K562 (cell line): ENCODE data around the gene UNC45A. TPM values are rescaled to one million over a fixed set of nuclear protein-coding genes. Genes with fewer than 3 reads are reported as not detected.

Experiments
- CEBPB ChIP-seq: fragments of 450-650 bp; IDR thresholded peaks from 2 replicates; pipeline ENCODE4 v1.6.1; 2016; ENCODE audit warnings: missing genetic modification characterization, missing compliant biosample characterization
- ETS2 ChIP-seq: IDR thresholded peaks from 2 replicates; pipeline ENCODE4 v1.6.1; 2016; ENCODE audit warnings: borderline replicate concordance, missing genetic modification characterization, mild to moderate bottlenecking, moderate library complexity, missing compliant biosample characterization; ENCODE audit not compliant: poor library complexity, severe bottlenecking
- FOXA3 ChIP-seq, 2 experiments: fragments of 450-650 bp in 1 of 2; sonication (generic) in 1 of 2; formaldehyde crosslinking; IDR thresholded peaks in 1 of 2; conservative IDR thresholded peaks in 1 of 2; 2 replicates each; pipeline versions ENCODE4 v1.4.0 to v1.8.0; 2020 to 2022; ENCODE audit warnings: mild to moderate bottlenecking in 2 of 2, missing genetic modification reagents in 1 of 2
- FOXP1 ChIP-seq: sonication (generic); formaldehyde crosslinking; IDR thresholded peaks from 2 replicates; pipeline ENCODE4 v1.8.0; 2022; ENCODE audit warnings: mild to moderate bottlenecking, missing genetic modification reagents
- GTF2F1 ChIP-seq: IDR thresholded peaks from 2 replicates; pipeline ENCODE4 v1.6.1; 2011; ENCODE audit warnings: low read depth, low read length, improper control_type of control experiment
- HDGF ChIP-seq: fragments of 450-650 bp; IDR thresholded peaks from 2 replicates; pipeline ENCODE4 v1.6.1; 2016
- HNRNPH1 ChIP-seq: fragments of 200-400 bp; formaldehyde crosslinking; optimal IDR thresholded peaks from 2 replicates; pipeline ENCODE3; 2017; ENCODE audit warnings: low read depth, mild to moderate bottlenecking, low read length, moderate library complexity
- MCM7 ChIP-seq, 2 experiments: fragments of 450-650 bp; IDR thresholded peaks; 2 replicates each; pipeline ENCODE4 v1.6.1; 2016 to 2018
- NFE2L1 ChIP-seq: fragments of 450-650 bp; IDR thresholded peaks from 2 replicates; pipeline ENCODE4 v1.6.1; 2016; ENCODE audit warnings: missing genetic modification characterization, low read depth, mild to moderate bottlenecking, missing compliant biosample characterization, moderate library complexity, borderline replicate concordance
- NFXL1 ChIP-seq: fragments of 450-650 bp; formaldehyde crosslinking; IDR thresholded peaks from 2 replicates; pipeline ENCODE4 v1.4.0; 2021; ENCODE audit warnings: mild to moderate bottlenecking
- NR1H2 ChIP-seq: sonication (generic); formaldehyde crosslinking; IDR thresholded peaks from 2 replicates; pipeline ENCODE4 v1.4.0; 2020; ENCODE audit warnings: mild to moderate bottlenecking, missing genetic modification reagents
- PHF8 ChIP-seq: fragments of 200-600 bp; sonication (generic); IDR thresholded peaks from 2 replicates; pipeline ENCODE4 v1.6.1; 2012; ENCODE audit warnings: mixed run types, mild to moderate bottlenecking, inconsistent platforms, low read length, moderate library complexity, borderline replicate concordance
- POLR2AphosphoS2 ChIP-seq: IDR thresholded peaks from 2 replicates; pipeline ENCODE4 v1.6.1; 2012; ENCODE audit warnings: low read length, improper control_type of control experiment
- POLR3G ChIP-seq: IDR thresholded peaks from 2 replicates; pipeline ENCODE4 v1.6.1; 2011; ENCODE audit not compliant: insufficient read length, insufficient replicate concordance; ENCODE audit errors: extremely low read depth
- SRSF7 ChIP-seq: fragments of 200-400 bp; formaldehyde crosslinking; optimal IDR thresholded peaks from 2 replicates; pipeline ENCODE3; 2017; ENCODE audit warnings: mild to moderate bottlenecking, low read depth, low read length
- TCF3 ChIP-seq: sonication (generic); formaldehyde crosslinking; IDR thresholded peaks from 2 replicates; pipeline ENCODE4 v1.4.0; 2020; ENCODE audit warnings: mild to moderate bottlenecking, missing genetic modification reagents
- XRCC4 ChIP-seq: IDR thresholded peaks from one replicate; pipeline ENCODE4 v1.6.1; 2011; ENCODE audit not compliant: insufficient read depth, insufficient read length; ENCODE audit errors: extremely low read depth
- XRCC5 ChIP-seq: fragments of 200-400 bp; formaldehyde crosslinking; IDR thresholded peaks from 2 replicates; pipeline ENCODE4 v1.6.1; 2017; ENCODE audit warnings: low read depth, mild to moderate bottlenecking, low read length
- ZNF224 ChIP-seq: sonication (generic); formaldehyde crosslinking; IDR thresholded peaks from 2 replicates; pipeline ENCODE4 v1.8.0; 2022; ENCODE audit warnings: mild to moderate bottlenecking, missing genetic modification reagents
- polyA plus RNA-seq, 8 experiments: library from polyadenylated mRNA; depleted of rRNA in 4 of 8; stranded (reverse) in 5 of 8; unstranded in 3 of 8; fragments of >200 nt; fragmentation: Nextera tagmentation in 2 of 8; fragmentation: Illumina TruSeq in 1 of 8; extraction: Ambion mirVana in 2 of 8; extraction: Trizol in 1 of 8; gene quantifications; 2 replicates each; pipeline versions ENCODE4 v1.2.1 to v1.2.3, GENCODE V29; 2011 to 2014; ENCODE audit warnings: inconsistent platforms in 1 of 8, missing spikeins in 1 of 8
- total RNA-seq, 7 experiments: library from RNA; depleted of rRNA in 6 of 7; stranded (reverse); fragments of >200 nt in 6 of 7; fragmentation: Illumina TruSeq in 2 of 7; extraction: Trizol in 2 of 7; gene quantifications; 2 replicates each; pipeline versions ENCODE4 v1.2.1 to v1.2.3, GENCODE V29; 2011 to 2021; ENCODE audit warnings: low replicate concordance in 1 of 7
- TF ChIP-seq, protein P1 (sequence below): sonication (generic); formaldehyde crosslinking; IDR thresholded peaks from 2 replicates; pipeline ENCODE4 v1.8.0; 2022; ENCODE audit warnings: mild to moderate bottlenecking, missing genetic modification reagents
- TF ChIP-seq, protein P2 (sequence below): fragments of 250-450 bp; sonication (Bioruptor Pico); IDR thresholded peaks from 2 replicates; pipeline ENCODE4 v1.4.0; 2020; ENCODE audit warnings: mild to moderate bottlenecking, moderate library complexity
- TF ChIP-seq, protein P3 (sequence below), 2 experiments: fragments of 450-650 bp; IDR thresholded peaks; 2 replicates each; pipeline ENCODE4 v1.6.1; 2016
- TF ChIP-seq, protein P4 (sequence below), 2 experiments: fragments of 450-650 bp in 1 of 2; sonication (generic) in 1 of 2; formaldehyde crosslinking in 1 of 2; IDR thresholded peaks in 1 of 2; conservative IDR thresholded peaks in 1 of 2; 2 replicates each; pipeline versions ENCODE4 v1.6.1 to v1.8.1; 2016 to 2023; ENCODE audit warnings: mild to moderate bottlenecking in 2 of 2, moderate library complexity in 2 of 2, inconsistent platforms in 1 of 2, missing genetic modification reagents in 1 of 2

UNC45A gene
- total and polyA plus RNA-seq, 9 of the 15 experiments (the other 6 are each of a cell fraction or from before 2014, with no cell fraction given), result 22.4 to 79.3 (median 43.7) TPM

DNA sequence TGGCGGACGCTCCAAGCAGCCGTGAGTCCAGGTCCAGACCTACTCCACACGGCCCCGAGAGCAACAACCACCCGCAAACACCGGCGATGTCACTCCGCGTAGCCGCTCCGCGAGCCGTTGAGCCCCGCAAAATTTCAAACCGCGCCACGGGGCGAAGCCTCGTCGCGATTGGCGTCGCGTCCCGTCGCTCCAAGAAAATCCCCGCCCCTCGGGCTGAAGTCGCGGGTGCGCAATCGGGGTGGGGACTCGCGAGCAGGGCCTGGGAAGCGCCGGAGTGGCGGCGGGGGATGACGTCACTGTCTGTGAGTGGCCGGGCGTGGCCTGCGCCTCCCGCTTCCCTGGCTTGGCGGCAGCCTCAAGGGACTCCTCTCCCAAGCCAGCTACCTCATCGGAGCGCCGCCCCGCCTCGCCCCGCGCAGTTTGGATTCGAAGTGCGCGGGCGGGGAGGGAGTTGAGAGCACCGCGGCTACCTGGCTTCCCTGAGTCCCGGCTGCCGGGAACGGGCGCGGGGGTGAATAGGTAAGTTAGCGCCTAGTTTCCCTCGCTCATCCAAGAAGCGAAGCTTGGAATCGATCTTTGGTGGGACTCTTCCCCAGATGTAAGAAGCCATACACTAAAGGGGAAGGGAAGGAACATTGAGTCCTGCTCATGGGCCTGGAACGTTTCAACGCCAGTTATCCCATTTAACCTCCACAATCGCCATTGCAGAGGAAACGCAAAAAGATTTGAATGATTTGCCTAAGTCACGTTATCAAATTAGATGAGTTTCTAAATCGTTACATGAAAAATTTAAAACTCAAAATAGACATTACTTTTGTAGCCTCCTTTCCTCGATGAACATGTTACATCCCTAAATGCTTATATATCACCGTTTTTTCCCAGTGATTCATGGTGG is 59.6 kb downstream of the UNC45A start, which contains the start of gene PRC1 (continued):
- no peak for TF ChIP-seq ETS2 (tag)
- TF ChIP-seq CEBPB, result peak; percentile 67
- no peak for TF ChIP-seq NR1H2 (CRISPR knock-in tag)
- TF ChIP-seq, protein P1, sequence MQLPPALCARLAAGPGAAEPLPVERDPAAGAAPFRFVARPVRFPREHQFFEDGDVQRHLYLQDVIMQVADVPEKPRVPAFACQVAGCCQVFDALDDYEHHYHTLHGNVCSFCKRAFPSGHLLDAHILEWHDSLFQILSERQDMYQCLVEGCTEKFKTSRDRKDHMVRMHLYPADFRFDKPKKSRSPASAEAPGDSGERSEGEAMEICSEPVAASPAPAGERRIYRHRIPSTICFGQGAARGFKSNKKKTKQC, result 0 out of 2 replicates have a peak, but pooled peaks have one; percentile 50
- TF ChIP-seq ZNF224 (CRISPR knock-in tag), result 0 out of 2 replicates have a peak, but pooled peaks have one; percentile 50
- TF ChIP-seq HDGF, result no peak
- TF ChIP-seq, protein P2, sequence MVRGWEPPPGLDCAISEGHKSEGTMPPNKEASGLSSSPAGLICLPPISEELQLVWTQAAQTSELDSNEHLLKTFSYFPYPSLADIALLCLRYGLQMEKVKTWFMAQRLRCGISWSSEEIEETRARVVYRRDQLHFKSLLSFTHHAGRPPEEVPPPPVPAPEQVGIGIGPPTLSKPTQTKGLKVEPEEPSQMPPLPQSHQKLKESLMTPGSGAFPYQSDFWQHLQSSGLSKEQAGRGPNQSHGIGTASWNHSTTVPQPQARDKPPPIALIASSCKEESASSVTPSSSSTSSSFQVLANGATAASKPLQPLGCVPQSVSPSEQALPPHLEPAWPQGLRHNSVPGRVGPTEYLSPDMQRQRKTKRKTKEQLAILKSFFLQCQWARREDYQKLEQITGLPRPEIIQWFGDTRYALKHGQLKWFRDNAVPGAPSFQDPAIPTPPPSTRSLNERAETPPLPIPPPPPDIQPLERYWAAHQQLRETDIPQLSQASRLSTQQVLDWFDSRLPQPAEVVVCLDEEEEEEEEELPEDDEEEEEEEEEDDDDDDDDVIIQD (CRISPR knock-in tag), result no peak
- no peak for TF ChIP-seq SRSF7
- TF ChIP-seq NFXL1 (CRISPR knock-in tag), result no peak
- peak; percentile 44 for TF ChIP-seq TCF3 (CRISPR knock-in tag)
- no peak for TF ChIP-seq MCM7 (IDR thresholded peaks at IDR 0.05)
- TF ChIP-seq XRCC5, result peak; percentile 80; the same call in 1 of the 2 replicates
- no peak for TF ChIP-seq HNRNPH1
- TF ChIP-seq FOXA3 (CRISPR knock-in tag; conservative IDR thresholded peaks at IDR 0.05 in 1 of 2, IDR thresholded peaks at IDR 0.05 in 1 of 2), result no peak
- TF ChIP-seq XRCC4, result no peak
- no peak for TF ChIP-seq POLR3G
- TF ChIP-seq PHF8, result peak; percentile 86; the same call in 1 of the 2 replicates
- TF ChIP-seq NFE2L1 (tag), result no peak
- TF ChIP-seq, protein P3, sequence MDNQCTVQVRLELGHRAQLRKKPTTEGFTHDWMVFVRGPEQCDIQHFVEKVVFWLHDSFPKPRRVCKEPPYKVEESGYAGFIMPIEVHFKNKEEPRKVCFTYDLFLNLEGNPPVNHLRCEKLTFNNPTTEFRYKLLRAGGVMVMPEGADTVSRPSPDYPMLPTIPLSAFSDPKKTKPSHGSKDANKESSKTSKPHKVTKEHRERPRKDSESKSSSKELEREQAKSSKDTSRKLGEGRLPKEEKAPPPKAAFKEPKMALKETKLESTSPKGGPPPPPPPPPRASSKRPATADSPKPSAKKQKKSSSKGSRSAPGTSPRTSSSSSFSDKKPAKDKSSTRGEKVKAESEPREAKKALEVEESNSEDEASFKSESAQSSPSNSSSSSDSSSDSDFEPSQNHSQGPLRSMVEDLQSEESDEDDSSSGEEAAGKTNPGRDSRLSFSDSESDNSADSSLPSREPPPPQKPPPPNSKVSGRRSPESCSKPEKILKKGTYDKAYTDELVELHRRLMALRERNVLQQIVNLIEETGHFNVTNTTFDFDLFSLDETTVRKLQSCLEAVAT (IDR thresholded peaks at IDR 0.05), result peak in 1 of 2 experiments; percentile 44; a peak in 3 of 4 replicates
- peak; percentile 35; the same call in 1 of the 2 replicates for TF ChIP-seq POLR2AphosphoS2
- TF ChIP-seq, protein P4, sequence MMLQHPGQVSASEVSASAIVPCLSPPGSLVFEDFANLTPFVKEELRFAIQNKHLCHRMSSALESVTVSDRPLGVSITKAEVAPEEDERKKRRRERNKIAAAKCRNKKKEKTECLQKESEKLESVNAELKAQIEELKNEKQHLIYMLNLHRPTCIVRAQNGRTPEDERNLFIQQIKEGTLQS (IDR thresholded peaks at IDR 0.05), result peak; percentile 100
- TF ChIP-seq, protein P4 (CRISPR knock-in tag; conservative IDR thresholded peaks at IDR 0.05), result peak; percentile 96
- TF ChIP-seq FOXP1 (CRISPR knock-in tag), result peak; percentile 94
- peak; percentile 60; the same call in 1 of the 2 replicates for TF ChIP-seq GTF2F1
